ENCODE data around the gene NPFF. TPM values are rescaled to one million over a fixed set of nuclear protein-coding genes. Genes with fewer than 3 reads are reported as not detected.
"Not testable (repeated sequence)": the region's sequence is repeated elsewhere in the genome, so short reads cannot be mapped to it uniquely, and the experiment has no call there.

NPFF gene
- total RNA-seq, 1 donor from 2014 or later, result not detected

- ATAC-seq (peak; percentile 24), DNase-seq (no peak)
- intact Hi-C loops (cut with micrococcal nuclease), result no loop called here
Observed at GRCh38 chr12:53482626-53483168, 24.6 kb downstream of the NPFF start.

GRCh38 chr12:53481939-53482586 lies 25.2 kb downstream of the NPFF start:
- ATAC-seq, result peak; percentile 2
- intact Hi-C loops (cut with micrococcal nuclease), result no loop called here
- DNase-seq, result no peak

- intact Hi-C loops (cut with micrococcal nuclease); DNase-seq; ATAC-seq: not testable (repeated sequence)
Observed at GRCh38 chr12:53481458-53481857, 25.8 kb downstream of the NPFF start.

- DNase-seq, result no peak
- intact Hi-C loops (cut with micrococcal nuclease), result no loop called here
- no peak for ATAC-seq
Observed at GRCh38 chr12:53480491-53481442, 26.5 kb downstream of the NPFF start.

GRCh38 chr12:53479331-53479730 lies 28.0 kb downstream of the NPFF start:
- intact Hi-C loops (cut with micrococcal nuclease), result no loop called here
- ATAC-seq (no peak), DNase-seq (no peak)

- intact Hi-C loops (cut with micrococcal nuclease), result no loop called here
- ATAC-seq (no peak), DNase-seq (no peak)
Observed at GRCh38 chr12:53478865-53479264, 28.4 kb downstream of the NPFF start.

GRCh38 chr12:53476769-53477209 lies 30.5 kb downstream of the NPFF start:
- intact Hi-C loops (cut with micrococcal nuclease), result no loop called here
- ATAC-seq (peak; percentile 41), DNase-seq (no peak)

GRCh38 chr12:53474819-53475218 lies 32.5 kb downstream of the NPFF start:
- intact Hi-C loops (cut with micrococcal nuclease), result no loop called here
- no peak for ATAC-seq
- no peak for DNase-seq

GRCh38 chr12:53474077-53474476 lies 33.2 kb downstream of the NPFF start:
- DNase-seq (no peak), ATAC-seq (no peak)
- intact Hi-C loops (cut with micrococcal nuclease), result no loop called here

GRCh38 chr12:53472056-53472582 lies 35.2 kb downstream of the NPFF start:
- no peak for DNase-seq
- ATAC-seq, result no peak
- intact Hi-C loops (cut with micrococcal nuclease), result no loop called here

- ATAC-seq (peak; percentile 16), DNase-seq (no peak)
- intact Hi-C loops (cut with micrococcal nuclease), result no loop called here
Observed at GRCh38 chr12:53468282-53468681, 39.0 kb downstream of the NPFF start.

- DNase-seq, result no peak
- intact Hi-C loops (cut with micrococcal nuclease), result no loop called here
- ATAC-seq, result no peak
Observed at GRCh38 chr12:53467880-53468279, 39.4 kb downstream of the NPFF start.

- intact Hi-C loops (cut with micrococcal nuclease), result no loop called here
- ATAC-seq, result no peak
- DNase-seq, result no peak
Observed at GRCh38 chr12:53467082-53467481, 40.2 kb downstream of the NPFF start.

- intact Hi-C loops (cut with micrococcal nuclease), result no loop called here
- ATAC-seq (no peak), DNase-seq (no peak)
Observed at GRCh38 chr12:53466640-53467039, 40.6 kb downstream of the NPFF start.

- intact Hi-C loops (cut with micrococcal nuclease), result no loop called here
- ATAC-seq, result no peak
- DNase-seq, result no peak
Observed at GRCh38 chr12:53465679-53466078, 41.6 kb downstream of the NPFF start.

GRCh38 chr12:53464685-53465418 lies 42.4 kb downstream of the NPFF start:
- ATAC-seq, result no peak
- intact Hi-C loops (cut with micrococcal nuclease), result no loop called here

GRCh38 chr12:53463802-53464560 lies 43.3 kb downstream of the NPFF start:
- intact Hi-C loops (cut with micrococcal nuclease), result no loop called here
- DNase-seq (no peak), ATAC-seq (no peak)

More at GRCh38 chr12:53464685-53465418, 42.4 kb downstream of the NPFF start:
- DNase-seq, result no peak

GRCh38 chr12:53462935-53463334 lies 44.3 kb downstream of the NPFF start:
- no peak for ATAC-seq
- no peak for DNase-seq
- intact Hi-C loops (cut with micrococcal nuclease), result no loop called here

GRCh38 chr12:53461591-53461990 lies 45.7 kb downstream of the NPFF start:
- peak; percentile 5 for ATAC-seq
- DNase-seq, result no peak
- intact Hi-C loops (cut with micrococcal nuclease), result no loop called here
